Gastroesophageal sphincter (tissue), 4 donors: Measurements from ENCODE around the gene STIL. TPM values are rescaled to one million over a fixed set of nuclear protein-coding genes. Genes with fewer than 3 reads are reported as not detected.
"Not testable (repeated sequence)": the region's sequence is repeated elsewhere in the genome, so short reads cannot be mapped to it uniquely, and the experiment has no call there.

Experiments used
- ATAC-seq: fragments of 150-250 bp; one replicate; pipeline ENCODE4 v1.9.1; 2016; ENCODE audit warnings: mild to moderate bottlenecking, moderate library complexity
- H3K27ac ChIP-seq, 4 donors: fragments of 200-600 bp; sonication (generic) in 3 of 4; 1 replicate in 3 of 4; 2 replicates in 1 of 4; pipeline ENCODE4 v1.5.1; 2016 to 2019
- H3K27me3 ChIP-seq: fragments of 200-600 bp; sonication (generic); one replicate; pipeline ENCODE4 v1.5.1; 2019
- H3K36me3 ChIP-seq, 2 donors: fragments of 200-600 bp; sonication (generic); one replicate each; pipeline ENCODE4 v1.5.1; 2019; ENCODE audit warnings: control low read depth in 1 of 2
- H3K4me1 ChIP-seq, 3 donors: fragments of 200-600 bp; sonication (generic); 1 replicate in 2 of 3; 2 replicates in 1 of 3; pipeline ENCODE4 v1.5.1; 2016 to 2019; ENCODE audit warnings: control low read depth in 2 of 3
- H3K4me3 ChIP-seq, 2 donors: fragments of 200-600 bp; sonication (generic); one replicate each; pipeline ENCODE4 v1.5.1; 2019; ENCODE audit warnings: mild to moderate bottlenecking in 1 of 2, moderate library complexity in 1 of 2
- H3K9me3 ChIP-seq, 3 donors: fragments of 200-600 bp; sonication (generic); one replicate each; pipeline ENCODE4 v1.5.1; 2017 to 2019; ENCODE audit warnings: control low read depth in 2 of 3
- EP300 ChIP-seq: sonication (generic); formaldehyde crosslinking; IDR thresholded peaks from one replicate; pipeline ENCODE4 v1.6.1; 2017; ENCODE audit warnings: antibody characterized with exemption, mild to moderate bottlenecking
- POLR2A ChIP-seq, 2 donors: fragments of 450-650 bp; IDR thresholded peaks; one replicate each; pipeline ENCODE4 v1.6.1; 2017; ENCODE audit warnings: antibody characterized with exemption in 2 of 2, mild to moderate bottlenecking in 2 of 2, moderate library complexity in 1 of 2
- POLR2AphosphoS5 ChIP-seq: sonication (generic); formaldehyde crosslinking; IDR thresholded peaks from one replicate; pipeline ENCODE4 v1.6.1; 2017; ENCODE audit warnings: antibody characterized with exemption
- WGBS, 2 donors: methylation state at CpG; one replicate each; pipeline ENCODE4 v1.1.5; 2018; ENCODE audit warnings: low coverage in 1 of 2; 5-methylcytosine and 5-hydroxymethylcytosine counted together
- total RNA-seq, 4 donors: library from RNA; depleted of rRNA; stranded (reverse); fragments of >200 nt; gene quantifications; one replicate each; pipeline ENCODE4 v1.1.0, GENCODE V29; 2016
- TF ChIP-seq, protein P1 (sequence below), 4 experiments: fragments of 200-600 bp in 2 of 4; fragments of 450-650 bp in 2 of 4; sonication (generic) in 1 of 4; IDR thresholded peaks; one replicate each; pipeline ENCODE4 v1.5.1; 2017 to 2019; ENCODE audit warnings: antibody characterized with exemption in 4 of 4, mild to moderate bottlenecking in 2 of 4, moderate library complexity in 2 of 4

The STIL gene
- total RNA-seq, 4 donors from 2014 or later: 0.40 to 2.5 (median 0.83) TPM

DNA sequence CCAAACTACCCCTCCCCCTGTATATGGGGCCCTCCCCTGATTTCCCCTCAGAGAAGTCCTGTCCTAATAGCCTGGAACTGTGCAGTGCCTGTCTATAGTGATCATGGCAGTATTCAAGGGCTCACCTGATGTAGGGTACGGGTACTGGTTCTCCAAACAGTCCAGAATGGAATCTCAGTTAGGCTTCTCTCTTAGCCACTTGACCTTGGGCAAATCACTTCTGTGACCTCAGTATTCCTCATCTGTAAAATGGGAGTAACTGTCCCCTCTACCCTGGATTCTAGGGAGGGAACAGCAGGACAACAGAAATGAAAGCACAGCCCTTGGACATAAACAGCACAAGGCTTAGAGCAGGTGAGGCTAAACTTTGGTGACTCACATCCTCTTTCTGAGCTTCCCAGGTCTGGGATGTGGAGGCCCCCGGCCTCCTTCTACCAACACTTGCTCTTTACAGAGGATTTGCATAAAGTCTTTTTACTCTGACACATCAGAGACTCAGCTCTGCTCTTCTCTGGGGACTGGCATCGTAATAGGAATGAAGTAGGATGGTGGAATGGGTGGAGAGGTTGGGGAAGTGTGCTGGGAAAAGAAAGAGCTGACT is 104.1 kb downstream of the STIL start:
- Histone ChIP-seq H3K4me1 (peaks cover 0 to 5% (median 0%) of the 10 kb centered on the region in 3 donors), H3K27ac (no peak overlapping the region), H3K36me3 (no peaks in the 10 kb centered on the region), H3K4me3 (no peak overlapping the region), H3K27me3 (peaks cover 57% of the 10 kb centered on the region), H3K9me3 (no peaks in the 10 kb centered on the region)
- no peak for ATAC-seq
- TF ChIP-seq POLR2AphosphoS5 (no peak), EP300 (no peak), POLR2A (IDR thresholded peaks at IDR 0.05) (no peak)
- TF ChIP-seq, protein P1, sequence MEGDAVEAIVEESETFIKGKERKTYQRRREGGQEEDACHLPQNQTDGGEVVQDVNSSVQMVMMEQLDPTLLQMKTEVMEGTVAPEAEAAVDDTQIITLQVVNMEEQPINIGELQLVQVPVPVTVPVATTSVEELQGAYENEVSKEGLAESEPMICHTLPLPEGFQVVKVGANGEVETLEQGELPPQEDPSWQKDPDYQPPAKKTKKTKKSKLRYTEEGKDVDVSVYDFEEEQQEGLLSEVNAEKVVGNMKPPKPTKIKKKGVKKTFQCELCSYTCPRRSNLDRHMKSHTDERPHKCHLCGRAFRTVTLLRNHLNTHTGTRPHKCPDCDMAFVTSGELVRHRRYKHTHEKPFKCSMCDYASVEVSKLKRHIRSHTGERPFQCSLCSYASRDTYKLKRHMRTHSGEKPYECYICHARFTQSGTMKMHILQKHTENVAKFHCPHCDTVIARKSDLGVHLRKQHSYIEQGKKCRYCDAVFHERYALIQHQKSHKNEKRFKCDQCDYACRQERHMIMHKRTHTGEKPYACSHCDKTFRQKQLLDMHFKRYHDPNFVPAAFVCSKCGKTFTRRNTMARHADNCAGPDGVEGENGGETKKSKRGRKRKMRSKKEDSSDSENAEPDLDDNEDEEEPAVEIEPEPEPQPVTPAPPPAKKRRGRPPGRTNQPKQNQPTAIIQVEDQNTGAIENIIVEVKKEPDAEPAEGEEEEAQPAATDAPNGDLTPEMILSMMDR (IDR thresholded peaks at IDR 0.05): no peak
- 69% methylated on average over 2 of the region's 3 CpGs; no CpG with 5 or more reads in 1 of the 2 donors for WGBS, 2 donors

DNA sequence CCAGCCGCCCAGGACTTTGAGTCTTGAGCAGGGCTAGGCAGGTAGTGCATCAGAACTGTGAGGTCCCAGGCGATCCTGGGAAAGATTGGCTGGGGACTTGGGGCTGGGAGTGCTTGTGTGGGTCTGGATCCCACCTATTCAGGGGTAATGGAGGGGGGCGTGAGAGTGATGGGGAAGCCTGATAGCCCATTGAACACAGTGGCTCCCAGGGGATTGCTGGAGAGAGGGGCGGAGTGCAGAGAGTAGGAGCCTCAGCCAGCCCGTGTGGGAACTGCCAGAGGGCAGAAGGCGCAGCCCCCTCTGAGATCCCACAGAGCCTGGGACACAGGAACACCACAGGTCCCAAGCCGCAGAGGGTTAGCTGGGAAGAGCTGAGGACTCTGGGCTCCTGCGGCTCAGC is 104.9 kb downstream of the STIL start:
- Histone ChIP-seq H3K4me1 (peaks cover 0 to 5% (median 0%) of the 10 kb centered on the region in 3 donors), H3K27me3 (peaks cover 57% of the 10 kb centered on the region), H3K4me3 (no peak overlapping the region), H3K9me3 (no peaks in the 10 kb centered on the region), H3K36me3 (no peaks in the 10 kb centered on the region), H3K27ac (no peak overlapping the region)
- TF ChIP-seq POLR2A (IDR thresholded peaks at IDR 0.05): no peak
- no peak for ATAC-seq
- 60 to 63% methylated on average over 1 to 4 of the region's 8 CpGs for WGBS, 2 donors

DNA sequence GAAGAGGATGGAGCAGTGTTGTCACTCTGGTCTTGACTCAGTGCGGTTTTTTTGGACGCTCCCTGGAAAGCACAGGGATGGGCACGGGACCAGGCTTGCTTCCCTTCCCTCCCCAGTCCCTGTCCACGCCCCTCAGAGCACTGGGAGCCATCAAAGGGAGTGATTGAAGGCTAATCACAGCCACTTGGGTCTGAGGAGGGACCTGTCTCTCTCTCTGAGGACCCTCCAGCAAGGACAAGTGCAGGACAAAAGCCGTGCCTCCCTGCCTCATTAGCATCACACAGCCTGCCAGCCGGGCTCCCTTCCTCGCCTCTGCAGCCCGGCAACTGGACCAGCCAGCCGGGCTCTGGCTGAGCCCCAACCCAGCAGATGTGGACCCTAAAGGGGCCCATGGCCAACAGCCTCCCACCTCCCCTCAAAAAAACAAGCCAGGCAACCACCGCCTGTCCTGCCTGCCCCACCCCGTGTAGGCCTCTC is 105.5 kb downstream of the STIL start:
- no peaks in the 10 kb centered on the region for H3K9me3 ChIP-seq
- H3K36me3 ChIP-seq: no peaks in the 10 kb centered on the region
- TF ChIP-seq POLR2AphosphoS5: no peak
- TF ChIP-seq, protein P1 (IDR thresholded peaks at IDR 0.05): no peak
- no peak for TF ChIP-seq EP300
- TF ChIP-seq POLR2A (IDR thresholded peaks at IDR 0.05): no peak
- 47 to 100% methylated on average over 1 to 8 of the region's 11 CpGs for WGBS, 2 donors
- H3K4me3 ChIP-seq: no peak overlapping the region
- peaks cover 0 to 5% (median 0%) of the 10 kb centered on the region in 3 donors for H3K4me1 ChIP-seq
- peaks cover 53% of the 10 kb centered on the region for H3K27me3 ChIP-seq
- no peak overlapping the region for H3K27ac ChIP-seq
- ATAC-seq: no peak

GRCh38 chr1:47207803-47208373 is 106.1 kb downstream of the STIL start:
- peaks cover 48% of the 10 kb centered on the region for H3K27me3 ChIP-seq
- 30% methylated on average over 2 of the region's 8 CpGs; no CpG with 5 or more reads in 1 of the 2 donors for WGBS, 2 donors
- H3K4me1 ChIP-seq: peaks cover 0 to 5% (median 0%) of the 10 kb centered on the region in 3 donors
- H3K36me3 ChIP-seq: no peaks in the 10 kb centered on the region
- TF ChIP-seq EP300: no peak
- H3K27ac ChIP-seq: no peak overlapping the region
- H3K4me3 ChIP-seq: no peak overlapping the region
- H3K9me3 ChIP-seq: peaks cover 0 to 4% (median 0%) of the 10 kb centered on the region in 3 donors
- ATAC-seq: no peak

DNA sequence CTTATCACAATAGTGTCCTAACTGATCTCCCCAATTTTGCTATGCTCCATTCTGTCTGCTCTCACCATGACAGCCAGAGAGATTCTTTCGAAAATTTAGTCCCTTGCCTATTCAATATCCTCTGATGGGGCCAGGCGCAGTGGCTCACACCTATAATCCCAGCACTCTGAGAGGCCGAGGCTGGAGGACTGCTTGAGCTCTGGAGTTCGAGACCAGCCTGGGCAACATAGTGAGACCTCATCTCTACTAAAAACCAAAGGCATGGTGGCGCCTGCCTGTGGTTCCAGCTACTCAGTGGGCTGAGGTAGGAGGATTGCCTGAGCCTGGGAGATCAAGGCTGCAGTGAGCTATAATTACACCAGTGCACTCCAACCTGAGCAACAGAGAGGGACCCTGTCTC is 108.0 kb downstream of the STIL start:
- Histone ChIP-seq H3K4me3 (no peak overlapping the region), H3K4me1 (no peaks in the 10 kb centered on the region), H3K36me3 (no peaks in the 10 kb centered on the region), H3K9me3 (peaks cover 0 to 9% (median 0%) of the 10 kb centered on the region in 3 donors), H3K27ac (no peak overlapping the region), H3K27me3 (peaks cover 52% of the 10 kb centered on the region)
- WGBS, 2 donors: 75 to 86% methylated on average over 1 of the region's 5 CpGs
- TF ChIP-seq POLR2A (IDR thresholded peaks at IDR 0.05): no peak
- no peak for ATAC-seq

DNA sequence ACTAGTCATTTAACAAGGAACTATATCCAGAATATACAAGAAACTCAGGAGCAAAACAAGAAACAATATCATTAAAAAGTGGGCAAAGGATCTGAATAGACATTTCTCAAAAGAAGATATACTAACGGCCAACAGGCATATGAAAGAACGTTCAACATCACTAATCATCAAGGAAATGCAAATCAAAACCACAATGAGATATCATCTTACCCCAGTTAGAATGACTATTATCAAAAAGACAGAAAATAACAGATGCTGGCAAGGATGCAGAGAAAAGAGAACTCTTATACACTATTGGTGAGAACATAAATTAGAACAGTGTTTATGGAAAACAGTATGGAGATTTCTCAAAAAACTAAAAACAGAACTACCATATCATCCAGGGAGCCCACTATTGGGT is 110.4 kb downstream of the STIL start:
- H3K9me3 ChIP-seq, H3K4me1 ChIP-seq, ATAC-seq, H3K27ac ChIP-seq, H3K4me3 ChIP-seq, H3K36me3 ChIP-seq: not testable (repeated sequence)
- H3K27me3 ChIP-seq: peaks cover 54% of the 10 kb centered on the region
- WGBS, 2 donors: 63 to 78% methylated on average over 2 of the region's 2 CpGs

GRCh38 chr1:47201179-47201578 is 112.8 kb downstream of the STIL start:
- Histone ChIP-seq H3K27ac (no peak overlapping the region), H3K4me3 (no peak overlapping the region), H3K36me3 (no peaks in the 10 kb centered on the region), H3K27me3 (peaks cover 60% of the 10 kb centered on the region), H3K4me1 (no peaks in the 10 kb centered on the region), H3K9me3 (peaks cover 0 to 9% (median 0%) of the 10 kb centered on the region in 3 donors)
- no peak for ATAC-seq
- TF ChIP-seq POLR2AphosphoS5: no peak
- TF ChIP-seq, protein P1 (IDR thresholded peaks at IDR 0.05): no peak
- no peak for TF ChIP-seq EP300
- TF ChIP-seq POLR2A (IDR thresholded peaks at IDR 0.05): no peak
- WGBS, 2 donors: 23 to 83% methylated on average over 1 to 3 of the region's 4 CpGs
